SK-N-SH (cell line): Measurements from ENCODE around the gene ANK2.

Experiments
- ELF1 ChIP-seq: IDR thresholded peaks from 2 replicates; pipeline ENCODE4 v1.4.0; 2012
- MEF2A ChIP-seq: IDR thresholded peaks from 2 replicates; pipeline ENCODE4 v1.4.0; 2012; ENCODE audit warnings: low read depth, borderline replicate concordance
- POLR2AphosphoS5 ChIP-seq: IDR thresholded peaks from 2 replicates; pipeline ENCODE4 v1.6.1; 2012; ENCODE audit warnings: low read depth, low read length
- SIN3A ChIP-seq: IDR thresholded peaks from 2 replicates; pipeline ENCODE4 v1.6.1; 2012; ENCODE audit warnings: low read depth, mild to moderate bottlenecking, low read length, moderate library complexity, borderline replicate concordance
- YY1 ChIP-seq: IDR thresholded peaks from 2 replicates; pipeline ENCODE4 v1.4.0; 2012; ENCODE audit warnings: low read depth, mild to moderate bottlenecking
- TF ChIP-seq, protein P1 (sequence below): fragments of 200-600 bp; sonication (generic); IDR thresholded peaks from 2 replicates; pipeline ENCODE4 v1.6.1; 2017; ENCODE audit warnings: antibody characterized with exemption, mild to moderate bottlenecking, moderate library complexity

DNA sequence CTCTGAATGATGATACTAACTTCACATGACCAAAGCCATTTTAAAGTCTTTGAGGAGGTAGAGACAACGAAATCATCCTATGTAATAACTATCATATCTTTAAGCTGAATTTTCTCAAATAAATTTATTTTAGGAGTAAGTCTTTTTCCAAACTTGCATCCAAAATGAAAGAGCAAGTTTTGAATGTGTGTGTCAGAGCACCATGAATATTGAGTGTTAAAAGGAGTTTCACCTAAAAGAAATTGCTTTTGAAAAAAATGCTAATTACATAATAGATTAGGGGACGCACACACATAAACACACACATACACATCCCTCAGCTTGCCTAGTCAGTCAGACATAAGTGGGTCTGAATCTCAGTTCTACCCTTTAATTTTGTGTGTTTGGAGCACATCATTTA lies 1.9 kb downstream of the ANK2 start:
- TF ChIP-seq, protein P1, sequence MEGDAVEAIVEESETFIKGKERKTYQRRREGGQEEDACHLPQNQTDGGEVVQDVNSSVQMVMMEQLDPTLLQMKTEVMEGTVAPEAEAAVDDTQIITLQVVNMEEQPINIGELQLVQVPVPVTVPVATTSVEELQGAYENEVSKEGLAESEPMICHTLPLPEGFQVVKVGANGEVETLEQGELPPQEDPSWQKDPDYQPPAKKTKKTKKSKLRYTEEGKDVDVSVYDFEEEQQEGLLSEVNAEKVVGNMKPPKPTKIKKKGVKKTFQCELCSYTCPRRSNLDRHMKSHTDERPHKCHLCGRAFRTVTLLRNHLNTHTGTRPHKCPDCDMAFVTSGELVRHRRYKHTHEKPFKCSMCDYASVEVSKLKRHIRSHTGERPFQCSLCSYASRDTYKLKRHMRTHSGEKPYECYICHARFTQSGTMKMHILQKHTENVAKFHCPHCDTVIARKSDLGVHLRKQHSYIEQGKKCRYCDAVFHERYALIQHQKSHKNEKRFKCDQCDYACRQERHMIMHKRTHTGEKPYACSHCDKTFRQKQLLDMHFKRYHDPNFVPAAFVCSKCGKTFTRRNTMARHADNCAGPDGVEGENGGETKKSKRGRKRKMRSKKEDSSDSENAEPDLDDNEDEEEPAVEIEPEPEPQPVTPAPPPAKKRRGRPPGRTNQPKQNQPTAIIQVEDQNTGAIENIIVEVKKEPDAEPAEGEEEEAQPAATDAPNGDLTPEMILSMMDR, result no peak
- no peak for TF ChIP-seq ELF1
- TF ChIP-seq YY1, result no peak
- no peak for TF ChIP-seq MEF2A
- no peak for TF ChIP-seq POLR2AphosphoS5
- no peak for TF ChIP-seq SIN3A
